Neural progenitor cell (in vitro differentiated cells): Measurements from ENCODE around the gene PSMD9.

Experiments
- EZH2 ChIP-seq: fragments of 200-600 bp; sonication (generic); IDR thresholded peaks from 2 replicates; pipeline ENCODE4 v1.6.1; 2017; ENCODE audit warnings: antibody characterized with exemption, mild to moderate bottlenecking, moderate library complexity
- TF ChIP-seq, protein P1 (sequence below): fragments of 200-600 bp; sonication (generic); IDR thresholded peaks from 2 replicates; pipeline ENCODE4 v1.5.1; 2017; ENCODE audit warnings: antibody characterized with exemption, mild to moderate bottlenecking

DNA sequence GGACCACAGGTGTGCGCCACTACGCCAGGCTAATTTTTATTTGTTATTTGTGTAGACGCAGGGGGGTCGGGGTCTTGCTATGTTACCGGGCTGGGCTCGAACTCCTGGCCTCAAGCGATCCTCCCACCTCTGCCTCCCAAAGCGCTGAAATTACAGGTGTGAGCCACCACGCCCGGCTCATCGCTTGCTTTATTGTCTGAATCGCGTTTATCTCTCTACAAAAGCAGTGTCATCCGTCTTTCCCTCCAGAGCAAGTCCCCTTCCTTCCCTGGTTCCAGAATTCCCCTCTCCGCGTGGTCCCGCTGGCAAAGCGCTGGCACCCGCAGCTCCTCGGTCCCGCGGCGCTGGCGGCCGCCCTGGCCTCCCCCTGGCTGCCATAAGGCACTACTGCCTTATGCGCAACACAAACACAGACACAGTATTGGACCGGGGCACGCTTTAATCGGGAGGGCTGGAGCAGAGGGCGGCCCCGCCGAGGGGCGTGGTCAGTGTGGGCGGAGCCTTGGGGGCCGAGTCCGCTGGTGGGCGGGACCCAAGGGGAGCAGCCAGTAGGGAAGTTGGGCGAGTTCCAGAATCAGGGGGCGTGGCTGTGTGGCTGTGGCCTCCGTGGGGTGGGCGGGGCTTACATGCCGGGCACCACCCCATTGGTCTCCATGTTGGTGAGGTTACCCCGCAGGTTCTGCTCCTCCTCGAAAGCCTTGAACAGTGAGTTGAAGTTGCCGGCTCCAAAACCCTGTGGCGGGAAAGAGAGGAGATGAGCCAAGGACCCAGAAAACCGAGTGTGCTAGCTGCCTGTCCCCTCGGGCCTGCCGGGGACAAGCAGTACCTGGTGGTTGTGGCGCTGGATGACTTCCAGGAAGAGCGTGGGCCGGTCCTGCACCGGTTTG, 49.2 kb upstream of the PSMD9 start:
- TF ChIP-seq, protein P1, sequence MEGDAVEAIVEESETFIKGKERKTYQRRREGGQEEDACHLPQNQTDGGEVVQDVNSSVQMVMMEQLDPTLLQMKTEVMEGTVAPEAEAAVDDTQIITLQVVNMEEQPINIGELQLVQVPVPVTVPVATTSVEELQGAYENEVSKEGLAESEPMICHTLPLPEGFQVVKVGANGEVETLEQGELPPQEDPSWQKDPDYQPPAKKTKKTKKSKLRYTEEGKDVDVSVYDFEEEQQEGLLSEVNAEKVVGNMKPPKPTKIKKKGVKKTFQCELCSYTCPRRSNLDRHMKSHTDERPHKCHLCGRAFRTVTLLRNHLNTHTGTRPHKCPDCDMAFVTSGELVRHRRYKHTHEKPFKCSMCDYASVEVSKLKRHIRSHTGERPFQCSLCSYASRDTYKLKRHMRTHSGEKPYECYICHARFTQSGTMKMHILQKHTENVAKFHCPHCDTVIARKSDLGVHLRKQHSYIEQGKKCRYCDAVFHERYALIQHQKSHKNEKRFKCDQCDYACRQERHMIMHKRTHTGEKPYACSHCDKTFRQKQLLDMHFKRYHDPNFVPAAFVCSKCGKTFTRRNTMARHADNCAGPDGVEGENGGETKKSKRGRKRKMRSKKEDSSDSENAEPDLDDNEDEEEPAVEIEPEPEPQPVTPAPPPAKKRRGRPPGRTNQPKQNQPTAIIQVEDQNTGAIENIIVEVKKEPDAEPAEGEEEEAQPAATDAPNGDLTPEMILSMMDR = peak; percentile 43
- no peak for TF ChIP-seq EZH2
